ENCODE results near the gene GLG1.

DNA sequence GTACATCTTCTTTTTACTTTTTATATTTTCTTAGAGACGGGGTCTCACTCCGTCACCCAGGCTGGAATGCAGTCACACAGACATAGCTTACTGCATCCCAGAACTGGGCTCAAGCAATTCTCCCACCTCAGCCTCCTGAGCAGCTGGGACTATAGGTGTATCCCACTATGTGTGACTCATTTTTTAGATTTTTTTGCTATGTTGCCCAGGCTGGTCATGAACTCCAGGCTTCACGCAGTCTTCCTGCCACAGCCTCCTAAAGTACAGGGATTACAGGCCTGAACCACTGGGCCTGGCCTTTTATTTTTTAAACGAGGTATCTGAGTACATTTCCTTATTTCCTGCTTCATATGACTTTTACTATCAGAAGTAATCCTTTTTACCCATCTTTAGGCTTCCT lies 48.0 kb downstream of the GLG1 start:
- TF ChIP-seq, protein P1, sequence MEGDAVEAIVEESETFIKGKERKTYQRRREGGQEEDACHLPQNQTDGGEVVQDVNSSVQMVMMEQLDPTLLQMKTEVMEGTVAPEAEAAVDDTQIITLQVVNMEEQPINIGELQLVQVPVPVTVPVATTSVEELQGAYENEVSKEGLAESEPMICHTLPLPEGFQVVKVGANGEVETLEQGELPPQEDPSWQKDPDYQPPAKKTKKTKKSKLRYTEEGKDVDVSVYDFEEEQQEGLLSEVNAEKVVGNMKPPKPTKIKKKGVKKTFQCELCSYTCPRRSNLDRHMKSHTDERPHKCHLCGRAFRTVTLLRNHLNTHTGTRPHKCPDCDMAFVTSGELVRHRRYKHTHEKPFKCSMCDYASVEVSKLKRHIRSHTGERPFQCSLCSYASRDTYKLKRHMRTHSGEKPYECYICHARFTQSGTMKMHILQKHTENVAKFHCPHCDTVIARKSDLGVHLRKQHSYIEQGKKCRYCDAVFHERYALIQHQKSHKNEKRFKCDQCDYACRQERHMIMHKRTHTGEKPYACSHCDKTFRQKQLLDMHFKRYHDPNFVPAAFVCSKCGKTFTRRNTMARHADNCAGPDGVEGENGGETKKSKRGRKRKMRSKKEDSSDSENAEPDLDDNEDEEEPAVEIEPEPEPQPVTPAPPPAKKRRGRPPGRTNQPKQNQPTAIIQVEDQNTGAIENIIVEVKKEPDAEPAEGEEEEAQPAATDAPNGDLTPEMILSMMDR (IDR thresholded peaks at IDR 0.05), result no peak
- no peak for TF ChIP-seq POLR2A (IDR thresholded peaks at IDR 0.05)

Data from right lobe of liver (tissue), 4 donors.